Stimulated activated CD8-positive, alpha-beta memory T cell treated with anti-CD3 and anti-CD28 coated beads, Interleukin-7, amount 100 ng/mL, for 48 hours (primary cell): Measurements from ENCODE around the gene RAMAC.
"Not testable (repeated sequence)": the region's sequence is repeated elsewhere in the genome, so short reads cannot be mapped to it uniquely, and the experiment has no call there.

Source experiments
- DNase-seq, 2 donors: peaks; one replicate each; pipeline ENCODE4 v3.0.0-alpha.2; 2020; ENCODE audit warnings: low read depth in 1 of 2; ENCODE audit errors: extremely low read depth in 1 of 2

The RAMAC gene

DNA sequence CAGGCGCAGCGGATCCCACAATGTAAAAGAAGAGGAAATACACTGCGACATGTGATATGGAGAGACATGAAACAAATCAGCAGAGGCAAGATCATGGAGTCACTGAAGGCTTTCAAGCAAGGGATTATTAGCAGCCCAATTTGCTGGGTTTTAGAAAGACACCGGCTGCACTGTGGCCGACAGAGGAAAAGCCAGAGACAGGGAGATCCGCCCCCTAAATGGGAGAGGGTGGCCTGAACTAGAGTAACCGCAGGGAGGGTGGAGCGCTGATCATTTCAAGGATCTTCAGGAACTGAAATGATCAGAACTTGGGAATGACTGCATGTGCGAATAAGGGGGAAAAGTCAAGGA is 26.0 kb downstream of the RAMAC start:
- no peak for DNase-seq

DNA sequence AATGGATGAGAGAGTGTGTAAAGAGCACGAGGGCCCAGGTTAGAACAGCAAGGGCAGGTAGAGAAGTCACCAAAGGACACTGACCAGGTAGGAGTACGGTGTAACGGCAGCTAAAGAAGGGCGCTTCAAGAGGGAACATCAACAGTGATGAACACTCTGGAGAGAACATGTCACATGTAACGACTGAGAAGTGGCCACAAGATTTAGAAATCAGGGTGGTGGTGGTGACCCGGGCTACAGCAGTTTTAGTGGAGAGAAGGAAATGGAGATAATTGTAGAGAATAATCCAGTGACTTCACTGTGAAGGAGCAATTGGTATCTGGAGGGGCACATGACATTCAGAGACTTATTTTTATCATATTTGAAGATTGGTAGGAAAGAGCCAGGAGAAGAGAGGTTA is 26.6 kb downstream of the RAMAC start:
- DNase-seq, result no peak

DNA sequence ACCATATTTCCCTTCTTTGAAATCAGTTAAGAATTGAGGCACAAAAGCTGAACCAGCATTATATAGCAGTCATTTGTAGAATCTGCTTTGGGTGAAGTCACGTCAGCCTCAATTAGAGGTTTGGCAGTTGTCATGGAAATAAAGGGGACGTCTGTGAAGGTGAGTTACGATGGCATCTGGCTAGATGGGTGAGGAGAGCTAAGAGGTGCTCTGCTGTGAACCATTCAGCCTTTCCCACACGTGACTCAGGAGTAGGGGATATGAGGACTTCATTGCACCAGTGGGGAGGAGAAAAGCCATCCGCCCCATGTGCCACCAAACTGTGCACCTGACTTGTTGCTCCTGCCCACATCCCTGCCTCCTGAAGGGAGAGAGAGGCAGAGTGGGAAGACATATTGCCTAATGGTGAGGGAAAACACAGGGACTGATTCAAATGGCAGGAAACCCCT is 28.2 kb downstream of the RAMAC start:
- DNase-seq, result no peak

DNA sequence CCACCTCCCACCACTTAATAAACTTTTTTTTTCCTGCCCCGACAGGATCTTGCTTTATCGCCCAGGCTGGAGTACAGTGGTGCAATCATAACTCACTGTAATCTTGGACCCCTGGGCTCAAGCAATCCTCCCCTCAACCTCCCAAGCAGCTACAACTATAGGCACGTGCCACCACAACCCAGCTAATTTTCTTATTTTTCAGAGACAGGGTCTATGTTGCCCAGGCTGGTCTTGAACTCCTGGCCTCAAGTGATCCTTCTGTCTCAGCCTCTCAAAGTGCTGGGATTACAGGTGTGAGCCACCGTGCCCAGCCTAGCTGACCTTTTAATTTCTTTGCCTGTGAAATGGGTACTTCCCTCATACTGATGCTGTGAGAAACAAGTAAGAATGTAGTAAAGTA is 29.4 kb downstream of the RAMAC start:
- no peak for DNase-seq

DNA sequence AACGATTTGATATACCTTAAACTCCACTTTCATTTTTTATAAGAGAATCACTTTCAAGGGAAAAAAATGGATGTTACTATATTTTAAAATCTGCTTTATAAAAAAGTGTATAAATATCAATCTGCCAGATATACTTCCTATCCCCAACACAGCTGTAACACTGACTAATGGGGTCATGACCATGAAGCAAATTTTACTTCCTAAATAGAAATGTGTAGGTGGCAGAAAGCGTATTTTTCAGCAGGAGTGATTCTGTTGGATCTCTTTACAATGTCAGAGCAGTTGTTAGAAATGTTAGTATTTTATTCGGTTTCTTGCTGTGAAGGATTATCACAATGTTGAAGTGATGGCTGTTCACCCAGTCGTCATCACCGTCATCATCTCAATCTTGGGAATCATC is 30.9 kb downstream of the RAMAC start:
- DNase-seq, result no peak

DNA sequence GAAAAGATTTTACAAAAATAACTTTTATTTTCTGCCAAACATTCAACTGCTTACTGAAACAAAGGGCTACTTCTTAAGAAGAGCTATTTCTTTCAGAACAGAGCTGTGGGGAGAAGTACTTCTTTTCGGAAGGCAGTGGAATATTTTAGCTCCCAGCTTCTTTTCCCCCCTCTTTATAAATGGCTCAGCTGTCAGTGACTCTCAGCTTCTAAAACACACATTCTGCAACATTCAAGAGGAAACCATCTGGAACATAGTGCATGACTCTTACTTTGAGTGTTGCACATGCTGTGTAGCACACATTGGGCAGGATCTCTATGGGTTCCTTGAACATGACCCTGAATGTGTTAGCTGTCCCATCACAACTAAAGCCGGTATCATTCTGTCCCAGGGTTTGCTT is 32.4 kb downstream of the RAMAC start:
- no peak for DNase-seq

DNA sequence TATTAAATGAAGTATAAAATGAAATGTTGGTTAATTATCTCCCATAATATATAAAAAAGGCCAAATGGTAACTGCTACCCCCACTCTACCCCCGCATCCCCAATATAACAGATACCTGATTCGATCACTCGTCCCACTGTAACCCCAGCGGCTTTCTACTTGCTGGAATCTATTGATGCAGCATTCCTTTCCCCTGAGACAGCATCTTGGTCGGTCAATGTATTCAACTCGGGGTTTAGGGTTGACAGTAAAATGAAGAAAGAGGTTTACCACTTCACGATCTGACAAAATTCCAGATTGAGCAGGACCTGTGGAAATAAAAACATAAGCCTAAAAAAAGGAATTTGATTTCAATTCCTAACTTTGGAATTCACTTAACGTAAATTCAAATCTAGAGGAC is 44.0 kb downstream of the RAMAC start:
- DNase-seq, result no peak

DNA sequence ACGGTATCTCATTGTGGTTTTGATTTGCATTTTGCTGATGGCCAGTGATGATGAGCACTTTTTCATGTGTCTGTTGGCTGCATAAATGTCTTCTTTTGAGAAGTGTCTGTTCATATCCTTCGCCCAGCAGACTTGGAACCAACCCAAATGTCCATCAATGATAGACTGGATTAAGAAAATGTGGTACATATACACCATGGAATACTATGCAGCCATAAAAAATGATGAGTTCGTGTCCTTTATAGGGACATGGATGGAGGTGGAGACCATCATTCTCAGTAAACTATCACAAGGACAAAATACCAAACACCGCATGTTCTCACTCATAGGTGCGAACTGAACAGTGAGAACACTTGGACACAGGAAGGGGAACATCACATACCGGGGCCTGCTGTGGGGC is 45.2 kb downstream of the RAMAC start:
- not testable (repeated sequence) for DNase-seq

DNA sequence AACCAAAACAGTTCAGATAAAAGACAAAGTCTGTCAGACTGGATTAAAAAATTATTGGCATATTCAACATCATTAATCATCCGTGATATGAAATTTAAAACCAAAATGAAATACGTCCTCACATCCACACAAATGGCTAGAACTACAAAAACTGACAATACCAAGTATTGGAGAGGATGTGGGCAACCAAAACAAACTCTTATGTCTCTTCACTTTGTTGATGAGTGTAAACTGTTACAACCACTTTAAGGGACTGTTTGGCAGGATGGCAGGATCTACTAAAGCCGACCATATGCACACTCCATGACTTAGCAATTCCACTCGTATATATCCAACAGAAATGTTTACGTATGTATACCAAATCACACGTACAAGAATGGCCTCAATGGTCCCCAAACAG is 50.2 kb downstream of the RAMAC start:
- DNase-seq, result no peak

DNA sequence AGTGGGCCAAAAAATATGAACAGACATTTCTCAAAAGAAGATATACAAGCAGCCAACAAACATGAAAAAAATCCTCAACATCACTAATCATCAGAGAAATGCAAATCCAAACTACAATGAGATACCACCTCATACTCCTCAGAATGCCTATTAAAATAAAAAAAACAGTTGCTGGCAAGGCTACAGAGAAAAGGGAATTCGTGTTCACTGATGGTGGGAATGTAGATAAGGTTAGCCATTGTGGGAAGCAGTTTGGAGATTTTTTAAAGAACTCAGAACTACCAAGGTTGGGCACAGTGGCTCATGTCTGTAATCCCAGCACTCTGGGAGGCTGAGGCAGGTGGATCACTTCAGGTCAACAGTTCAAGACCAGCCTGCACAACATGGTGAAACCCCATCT is 53.2 kb downstream of the RAMAC start:
- no peak for DNase-seq
